Activated T-cell treated with anti-CD3 and anti-CD28 coated beads for 24 hours (primary cell): ENCODE results near the gene CLDN3.
A peak's percentile ranks its signal among the peaks of the same experiment; 100 is the strongest.

ENCODE experiments used
- DNase-seq: peaks from one replicate; pipeline ENCODE4 v3.0.0-alpha.2; 2020; ENCODE audit warnings: low read depth

CLDN3 gene

GRCh38 chr7:73770860-73771670 lies 995 bp upstream of the CLDN3 start:
- no peak for DNase-seq

- DNase-seq, result no peak
These were observed 529 bp downstream of the CLDN3 start for GRCh38 chr7:73769481-73770001.

GRCh38 chr7:73768641-73769480 lies 1.2 kb downstream of the CLDN3 start:
- DNase-seq, result no peak

- DNase-seq, result no peak
These were observed 3.4 kb downstream of the CLDN3 start for GRCh38 chr7:73766556-73767229.

- DNase-seq, result no peak
These were observed 7.4 kb downstream of the CLDN3 start for GRCh38 chr7:73762659-73762999.

- no peak for DNase-seq
These were observed 8.0 kb downstream of the CLDN3 start for GRCh38 chr7:73761854-73762658.

- DNase-seq, result no peak
These were observed 11.4 kb downstream of the CLDN3 start for GRCh38 chr7:73758581-73759138.

GRCh38 chr7:73749931-73750776 lies 19.9 kb downstream of the CLDN3 start:
- DNase-seq, result no peak

- no peak for DNase-seq
These were observed 23.7 kb downstream of the CLDN3 start for GRCh38 chr7:73746378-73746777.

GRCh38 chr7:73742753-73743641 lies 27.1 kb downstream of the CLDN3 start:
- no peak for DNase-seq

GRCh38 chr7:73742338-73742752 lies 27.7 kb downstream of the CLDN3 start:
- no peak for DNase-seq

- DNase-seq, result no peak
These were observed 28.5 kb downstream of the CLDN3 start for GRCh38 chr7:73741600-73741999.

GRCh38 chr7:73740771-73741170 lies 29.3 kb downstream of the CLDN3 start:
- no peak for DNase-seq

- DNase-seq, result no peak
These were observed 29.9 kb downstream of the CLDN3 start for GRCh38 chr7:73740212-73740611.

GRCh38 chr7:73739387-73739767 lies 30.7 kb downstream of the CLDN3 start:
- DNase-seq, result no peak

- DNase-seq, result peak; percentile 99
These were observed 31.3 kb downstream of the CLDN3 start, which contains the start of gene ABHD11 for GRCh38 chr7:73738612-73739386. Gene ABHD11 (minus strand): TSS chr7:73738802. CDS start chr7:73738770, 32 bp downstream.

- peak; percentile 58 for DNase-seq
These were observed 31.9 kb downstream of the CLDN3 start for GRCh38 chr7:73738220-73738611.

- DNase-seq, result no peak
These were observed 32.4 kb downstream of the CLDN3 start for GRCh38 chr7:73737491-73738219.
